Common myeloid progenitor, CD34-positive (primary cell): ENCODE data around the gene DMGDH.
"Not testable (repeated sequence)": the region's sequence is repeated elsewhere in the genome, so short reads cannot be mapped to it uniquely, and the experiment has no call there.

ENCODE experiments used
- CTCF ChIA-PET: fragments of 350-600 bp; sonication (Branson Sonifier 250); formaldehyde crosslinking; loops from one replicate; lab custom pipeline; 2021; ENCODE audit warnings: antibody characterized with exemption; lab: Charles Lee
- POLR2A ChIA-PET: fragments of 350-600 bp; sonication (Branson Sonifier 250); formaldehyde crosslinking; loops from one replicate; lab custom pipeline; 2021; ENCODE audit warnings: antibody characterized with exemption; lab: Charles Lee
- DNase-seq, 3 donors: peaks; one replicate each; pipeline versions ENCODE4 v3.0.0 to v3.0.0-alpha.2; 2013
- H3K27ac ChIP-seq, 2 experiments: 1 replicate in 1 of 2; 2 replicates in 1 of 2; pipeline ENCODE4 v1.7.0; 2013; ENCODE audit warnings: inconsistent platforms in 2 of 2, low read length in 2 of 2, mild to moderate bottlenecking in 2 of 2, low read depth in 1 of 2, moderate library complexity in 1 of 2; ENCODE audit not compliant: severe bottlenecking in 2 of 2, insufficient read depth in 1 of 2, poor library complexity in 1 of 2
- H3K27me3 ChIP-seq, 5 experiments: replicated peaks in 2 of 5; 1 replicate in 3 of 5; 2 replicates in 2 of 5; pipeline versions ENCODE4 v1.6.1 to v1.7.0; 2013; ENCODE audit warnings: low read length in 4 of 5, mild to moderate bottlenecking in 2 of 5, moderate library complexity in 2 of 5, inconsistent platforms in 1 of 5; ENCODE audit not compliant: insufficient read depth in 5 of 5, control insufficient read depth in 4 of 5
- H3K36me3 ChIP-seq, 4 experiments: 1 replicate in 2 of 4; 2 replicates in 2 of 4; pipeline versions ENCODE4 v1.6.1 to v1.7.0; 2013; ENCODE audit warnings: low read length in 3 of 4, control low read depth in 1 of 4, mild to moderate bottlenecking in 1 of 4; ENCODE audit not compliant: control insufficient read depth in 4 of 4, insufficient read depth in 4 of 4
- H3K4me1 ChIP-seq, 4 experiments: 1 replicate in 3 of 4; 2 replicates in 1 of 4; pipeline versions ENCODE4 v1.6.1 to v1.7.1; 2013; ENCODE audit warnings: low read length in 3 of 4, mild to moderate bottlenecking in 3 of 4, control low read depth in 1 of 4, inconsistent platforms in 1 of 4, moderate library complexity in 1 of 4; ENCODE audit not compliant: control insufficient read depth in 4 of 4, insufficient read depth in 4 of 4; ENCODE audit errors: control extremely low read depth in 1 of 4
- H3K4me3 ChIP-seq, 7 experiments: 1 replicate in 4 of 7; 2 replicates in 3 of 7; pipeline versions ENCODE4 v1.5.1 to v1.7.0; 2013; ENCODE audit warnings: mild to moderate bottlenecking in 7 of 7, low read length in 6 of 7, moderate library complexity in 6 of 7, inconsistent platforms in 2 of 7, low read depth in 2 of 7, control low read depth in 1 of 7; ENCODE audit not compliant: insufficient read depth in 4 of 7, control insufficient read depth in 1 of 7; ENCODE audit errors: extremely low read depth in 1 of 7
- H3K9me3 ChIP-seq, 5 experiments: 1 replicate in 4 of 5; 2 replicates in 1 of 5; pipeline versions ENCODE4 v1.6.1 to v1.7.1; 2013; ENCODE audit warnings: low read length in 4 of 5, mild to moderate bottlenecking in 2 of 5, inconsistent platforms in 1 of 5, low read depth in 1 of 5, moderate library complexity in 1 of 5; ENCODE audit not compliant: control insufficient read depth in 4 of 5, insufficient read depth in 2 of 5; ENCODE audit errors: control extremely low read depth in 1 of 5
- WGBS: methylation state at CpG from one replicate; pipeline ENCODE4 v1.1.5; 2013; ENCODE audit not compliant: insufficient coverage; 5-methylcytosine and 5-hydroxymethylcytosine counted together

Gene DMGDH

DNA sequence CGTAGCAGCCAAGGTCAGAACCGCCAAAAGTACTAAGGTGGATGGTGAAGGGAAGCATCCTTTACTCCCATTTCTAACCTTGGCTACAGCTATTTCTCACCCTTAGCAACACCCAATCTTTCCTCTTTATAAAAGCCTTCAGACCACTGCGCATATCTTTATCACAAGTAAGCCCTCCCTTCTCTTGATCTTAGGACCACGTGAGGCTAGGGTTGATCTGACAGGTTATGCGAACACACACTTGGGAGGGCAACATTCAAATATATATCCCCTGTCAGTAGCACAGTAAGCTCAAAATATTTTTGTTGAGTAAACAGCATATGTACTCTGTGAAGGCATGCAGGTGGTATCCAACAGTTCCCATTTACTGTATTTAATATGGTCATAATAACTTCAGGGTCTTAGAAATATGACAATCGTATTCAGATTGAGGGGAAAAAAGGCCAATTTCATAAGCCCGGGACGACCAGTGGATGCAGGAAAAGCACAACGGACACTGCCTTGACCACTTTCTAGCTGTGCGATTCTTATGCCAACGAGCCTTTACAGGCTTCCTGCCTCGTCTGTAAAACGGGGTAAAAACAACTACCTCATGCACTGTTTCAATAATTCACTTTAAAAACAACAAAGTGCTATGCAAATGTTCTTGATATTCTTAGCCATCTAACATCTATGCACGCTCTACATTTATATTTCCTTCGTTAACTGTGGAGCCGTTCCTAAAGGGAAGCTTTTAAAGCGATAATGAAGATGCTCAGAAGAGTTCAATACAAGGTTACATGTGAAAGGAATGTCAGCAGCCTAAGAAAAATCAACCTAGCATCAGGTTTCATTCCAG, 85.7 kb downstream of the DMGDH start:
- peak overlapping the region; percentile 61 to 84 for H3K27ac ChIP-seq
- WGBS, result 18% methylated on average over 11 of the region's 17 CpGs
- no peaks in the 10 kb centered on the region for H3K27me3 ChIP-seq
- peak overlapping the region; percentile 67 to 94 (median 83) for H3K4me3 ChIP-seq
- H3K36me3 ChIP-seq, result no peaks in the 10 kb centered on the region
- no peaks in the 10 kb centered on the region for H3K9me3 ChIP-seq
- peak in 2 of 3 donors; percentile 27 to 28 for DNase-seq
- CTCF ChIA-PET, result interaction anchor here (0.8 to 2.7 kb wide), 8 partner anchors 10 to 149 kb away, joined by 3 to 12 read pairs (median 4); no protein-coding TSS in a partner anchor
- H3K4me1 ChIP-seq, result peaks cover 13 to 39% (median 20%) of the 10 kb centered on the region in 4 experiments
- POLR2A ChIA-PET, result interaction anchor here (0.8 to 1.1 kb wide), 2 partner anchors 9 to 11 kb away, joined by 3 to 4 read pairs; no protein-coding TSS in a partner anchor

DNA sequence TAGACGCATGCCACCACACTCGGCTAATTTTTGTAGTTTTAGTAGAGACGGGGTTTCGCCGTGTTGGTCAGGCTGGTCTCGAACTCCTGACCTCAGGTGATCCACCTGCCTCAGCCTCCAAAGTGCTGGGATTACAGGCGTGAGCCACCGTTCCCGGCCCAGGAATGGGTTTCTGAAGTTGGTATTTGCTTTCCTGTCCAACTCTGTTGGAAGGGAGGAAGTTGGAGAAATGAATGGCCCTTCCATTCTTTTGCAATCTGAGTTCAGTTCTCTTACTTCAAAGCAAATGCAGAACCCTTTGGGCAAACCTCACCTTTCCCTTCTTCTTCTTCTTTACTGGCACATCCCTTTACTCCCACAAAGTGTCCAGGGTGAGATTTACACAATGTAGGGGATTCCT, 86.3 kb downstream of the DMGDH start:
- WGBS, result 97% methylated on average over 9 of the region's 9 CpGs
- H3K27ac ChIP-seq, result not testable (repeated sequence)

DNA sequence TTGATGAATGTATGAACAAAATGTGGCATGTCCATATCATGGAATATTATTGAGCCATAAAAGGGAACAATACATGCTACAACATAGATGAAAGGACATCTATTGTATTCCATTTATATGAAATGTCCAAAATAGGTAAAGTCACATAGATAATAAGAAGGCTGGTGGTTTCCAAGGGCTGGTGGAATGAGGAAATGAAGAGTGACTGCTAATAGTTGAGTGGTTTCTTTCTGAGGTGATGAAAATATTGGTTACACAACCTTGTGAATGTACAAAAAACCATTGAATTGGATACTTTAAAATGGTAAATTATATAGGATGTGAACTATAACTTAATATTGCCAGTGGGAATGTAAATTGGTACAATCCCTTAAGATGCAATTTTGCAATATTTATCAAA, 89.6 kb downstream of the DMGDH start:
- CTCF ChIA-PET, result interaction anchor here (0.8 to 1.3 kb wide), 3 partner anchors 19 to 45 kb away, joined by 3 to 7 read pairs (median 4); no protein-coding TSS in a partner anchor
- H3K27me3 ChIP-seq, result no peaks in the 10 kb centered on the region
- H3K4me1 ChIP-seq, result peaks cover 5 to 22% (median 10%) of the 10 kb centered on the region in 4 experiments
- no peaks in the 10 kb centered on the region for H3K9me3 ChIP-seq
- no peak overlapping the region for H3K4me3 ChIP-seq
- POLR2A ChIA-PET, result no interaction called here
- DNase-seq, result peak in 1 of 3 donors; percentile 18
- H3K27ac ChIP-seq, result no peak overlapping the region
- no peaks in the 10 kb centered on the region for H3K36me3 ChIP-seq

More for the DNA sequence above, 86.3 kb downstream of the DMGDH start:
- H3K36me3 ChIP-seq, H3K27me3 ChIP-seq, DNase-seq, H3K9me3 ChIP-seq, POLR2A ChIA-PET: not testable (repeated sequence)
- CTCF ChIA-PET, result interaction anchor here (0.9 to 2.0 kb wide), 3 partner anchors 9 to 42 kb away, joined by 3 to 5 read pairs (median 3); no protein-coding TSS in a partner anchor
- Histone ChIP-seq H3K4me1 (peaks cover 13 to 39% (median 20%) of the 10 kb centered on the region in 4 experiments), H3K4me3 (peak overlapping the region in 3 of 7 experiments; percentile 73 to 94 (median 83))

DNA sequence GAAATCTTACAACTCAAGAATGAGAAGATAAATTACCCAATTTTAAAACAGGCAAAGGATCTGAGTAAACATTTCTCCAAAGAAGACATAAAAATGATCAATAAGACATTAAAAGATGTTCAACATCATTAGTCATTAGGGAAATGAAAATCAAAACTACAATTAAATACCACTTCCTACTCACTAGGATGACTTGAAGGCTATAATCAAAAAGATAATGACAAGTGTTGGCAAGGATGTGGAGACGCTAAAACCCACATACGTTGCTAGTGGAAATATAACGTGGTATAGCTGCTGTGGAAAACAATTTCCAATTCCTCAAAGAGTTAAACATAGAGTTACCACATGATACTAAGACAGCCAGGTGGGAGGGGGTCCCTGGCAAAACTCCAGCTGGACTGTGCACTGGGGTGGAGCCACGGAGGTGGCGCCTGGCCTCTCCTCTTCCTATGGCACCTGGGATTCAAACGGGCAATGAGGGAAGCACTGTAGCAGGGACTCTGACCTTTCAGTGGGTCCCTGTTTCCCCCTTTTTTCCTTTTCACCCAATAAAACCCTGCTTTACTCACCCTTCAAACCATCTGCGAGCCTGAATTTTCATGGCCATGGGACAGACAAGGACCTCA, 90.2 kb downstream of the DMGDH start:
- WGBS, result 95% methylated on average over 4 of the region's 7 CpGs
- H3K36me3 ChIP-seq, result no peaks in the 10 kb centered on the region
- no peaks in the 10 kb centered on the region for H3K27me3 ChIP-seq
- ChIA-PET CTCF (interaction anchor here (1.3 kb wide), 1 partner anchor 46 kb away, joined by 7 read pairs; no protein-coding TSS in a partner anchor), POLR2A (no interaction called here)
- H3K27ac ChIP-seq, result no peak overlapping the region
- H3K4me1 ChIP-seq, result peaks cover 5 to 24% (median 10%) of the 10 kb centered on the region in 4 experiments
- no peak overlapping the region for H3K4me3 ChIP-seq
- no peak for DNase-seq
- no peaks in the 10 kb centered on the region for H3K9me3 ChIP-seq

DNA sequence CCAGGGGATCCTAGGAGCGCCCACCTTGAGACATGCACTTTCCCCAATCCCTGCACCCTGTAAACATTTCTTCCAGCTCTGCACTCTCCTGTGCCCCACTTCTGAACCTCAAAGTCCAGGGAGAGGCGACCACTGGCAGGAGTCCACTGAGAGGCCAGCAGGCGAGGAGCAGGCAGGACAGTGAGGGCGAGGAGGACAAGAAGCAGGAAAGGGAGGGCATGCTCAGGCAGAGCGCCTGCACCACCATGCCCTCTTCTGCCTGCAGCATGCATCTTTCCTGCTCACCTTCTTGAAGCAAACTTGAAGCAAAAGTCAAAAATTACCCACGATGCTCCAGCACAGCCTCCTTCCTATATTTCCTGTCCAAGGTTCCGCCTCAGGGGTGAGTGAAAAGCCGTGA, 94.4 kb downstream of the DMGDH start:
- Histone ChIP-seq H3K27ac (no peak overlapping the region), H3K9me3 (no peaks in the 10 kb centered on the region), H3K4me3 (no peak overlapping the region), H3K27me3 (no peaks in the 10 kb centered on the region), H3K36me3 (no peaks in the 10 kb centered on the region), H3K4me1 (peaks cover 4 to 10% (median 7%) of the 10 kb centered on the region in 4 experiments)
- CTCF ChIA-PET, result interaction anchor here (1.5 to 2.5 kb wide), 2 partner anchors 9 to 11 kb away, joined by 5 to 10 read pairs; no protein-coding TSS in a partner anchor
- POLR2A ChIA-PET, result interaction anchor here (0.9 kb wide), 1 partner anchor 9 kb away, joined by 3 read pairs; no protein-coding TSS in a partner anchor
- 97% methylated on average over 5 of the region's 8 CpGs for WGBS
- DNase-seq, result no peak

DNA sequence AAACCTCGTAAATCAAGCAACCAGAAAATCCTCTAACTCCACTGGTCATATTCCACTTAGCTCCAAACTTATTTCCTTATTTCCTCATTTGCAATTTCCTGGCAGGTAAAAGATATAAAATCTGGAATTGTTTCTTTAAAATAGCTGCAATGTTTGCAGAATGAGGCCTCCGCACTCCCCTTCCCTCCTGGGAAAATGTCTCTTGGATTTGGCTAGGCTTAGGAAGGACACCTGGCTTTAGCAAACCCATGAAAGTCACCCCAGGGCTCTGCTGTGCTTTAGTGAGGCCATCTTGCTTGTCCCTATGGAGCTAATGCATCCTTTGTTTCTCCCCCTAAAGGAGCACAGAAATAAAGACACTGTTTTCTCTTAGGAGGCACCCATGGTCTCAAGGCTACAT, 94.9 kb downstream of the DMGDH start:
- no peaks in the 10 kb centered on the region for H3K9me3 ChIP-seq
- CTCF ChIA-PET, result interaction anchor here (1.5 to 2.5 kb wide), 2 partner anchors 9 to 11 kb away, joined by 5 to 10 read pairs; no protein-coding TSS in a partner anchor
- POLR2A ChIA-PET, result interaction anchor here (0.9 kb wide), 1 partner anchor 9 kb away, joined by 3 read pairs; no protein-coding TSS in a partner anchor
- no peak overlapping the region for H3K4me3 ChIP-seq
- no peaks in the 10 kb centered on the region for H3K36me3 ChIP-seq
- H3K4me1 ChIP-seq, result peaks cover 0 to 10% (median 7%) of the 10 kb centered on the region in 4 experiments
- H3K27ac ChIP-seq, result no peak overlapping the region
- no peaks in the 10 kb centered on the region for H3K27me3 ChIP-seq
- DNase-seq, result no peak
- WGBS, result 100% methylated on average over 2 of the region's 2 CpGs
